ENCODE results near the gene FNIP2. TPM values are rescaled to one million over a fixed set of nuclear protein-coding genes. Genes with fewer than 3 reads are reported as not detected.

Gene FNIP2
- total and polyA plus RNA-seq, 9 of the 15 experiments (the other 6 are each of a cell fraction or from before 2014, with no cell fraction given): 1.7 to 15.5 (median 8.3) TPM

DNA sequence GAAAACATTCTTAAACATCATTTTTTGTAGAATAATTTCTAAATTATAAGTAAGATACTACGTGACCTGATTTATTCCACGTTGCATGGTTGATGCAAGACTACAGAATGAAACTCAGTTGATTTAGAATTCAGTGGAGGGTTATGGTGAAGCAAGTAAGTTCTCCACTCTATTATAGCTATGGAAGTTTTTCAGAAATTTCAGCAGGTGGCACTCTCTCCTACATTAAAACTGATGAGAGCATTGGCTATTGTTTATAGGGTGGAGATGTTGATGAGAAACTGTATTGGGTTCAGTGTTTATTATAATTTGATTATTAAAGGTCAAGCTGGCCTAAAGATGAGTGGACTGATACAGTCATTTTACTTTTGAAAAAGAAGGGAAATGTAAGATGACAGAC lies 88.0 kb downstream of the FNIP2 start (continued):
- TF ChIP-seq, protein P1, sequence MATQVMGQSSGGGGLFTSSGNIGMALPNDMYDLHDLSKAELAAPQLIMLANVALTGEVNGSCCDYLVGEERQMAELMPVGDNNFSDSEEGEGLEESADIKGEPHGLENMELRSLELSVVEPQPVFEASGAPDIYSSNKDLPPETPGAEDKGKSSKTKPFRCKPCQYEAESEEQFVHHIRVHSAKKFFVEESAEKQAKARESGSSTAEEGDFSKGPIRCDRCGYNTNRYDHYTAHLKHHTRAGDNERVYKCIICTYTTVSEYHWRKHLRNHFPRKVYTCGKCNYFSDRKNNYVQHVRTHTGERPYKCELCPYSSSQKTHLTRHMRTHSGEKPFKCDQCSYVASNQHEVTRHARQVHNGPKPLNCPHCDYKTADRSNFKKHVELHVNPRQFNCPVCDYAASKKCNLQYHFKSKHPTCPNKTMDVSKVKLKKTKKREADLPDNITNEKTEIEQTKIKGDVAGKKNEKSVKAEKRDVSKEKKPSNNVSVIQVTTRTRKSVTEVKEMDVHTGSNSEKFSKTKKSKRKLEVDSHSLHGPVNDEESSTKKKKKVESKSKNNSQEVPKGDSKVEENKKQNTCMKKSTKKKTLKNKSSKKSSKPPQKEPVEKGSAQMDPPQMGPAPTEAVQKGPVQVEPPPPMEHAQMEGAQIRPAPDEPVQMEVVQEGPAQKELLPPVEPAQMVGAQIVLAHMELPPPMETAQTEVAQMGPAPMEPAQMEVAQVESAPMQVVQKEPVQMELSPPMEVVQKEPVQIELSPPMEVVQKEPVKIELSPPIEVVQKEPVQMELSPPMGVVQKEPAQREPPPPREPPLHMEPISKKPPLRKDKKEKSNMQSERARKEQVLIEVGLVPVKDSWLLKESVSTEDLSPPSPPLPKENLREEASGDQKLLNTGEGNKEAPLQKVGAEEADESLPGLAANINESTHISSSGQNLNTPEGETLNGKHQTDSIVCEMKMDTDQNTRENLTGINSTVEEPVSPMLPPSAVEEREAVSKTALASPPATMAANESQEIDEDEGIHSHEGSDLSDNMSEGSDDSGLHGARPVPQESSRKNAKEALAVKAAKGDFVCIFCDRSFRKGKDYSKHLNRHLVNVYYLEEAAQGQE (IDR thresholded peaks at IDR 0.05; ENCODE audit: borderline replicate concordance): peak; percentile 88
- TF ChIP-seq, protein P1 (CRISPR knock-in tag; IDR thresholded peaks at IDR 0.05; ENCODE audit: low read depth): no peak
- no peak for TF ChIP-seq KLF10 (CRISPR knock-in tag; IDR thresholded peaks at IDR 0.05)
- TF ChIP-seq CC2D1A (IDR thresholded peaks at IDR 0.05): peak; percentile 47; the same call in 1 of the 2 replicates
- TF ChIP-seq ARID2 (IDR thresholded peaks at IDR 0.05): peak; percentile 67
- TF ChIP-seq SMC3 (conservative IDR thresholded peaks at IDR 0.05; ENCODE audit: insufficient read depth, low read depth, low read length): peak; percentile 71
- TF ChIP-seq ARNT (IDR thresholded peaks at IDR 0.05): 0 out of 4 replicates have a peak, but pooled peaks of 1 of the 2 experiments have one; percentile 26
- TF ChIP-seq, protein P2, sequence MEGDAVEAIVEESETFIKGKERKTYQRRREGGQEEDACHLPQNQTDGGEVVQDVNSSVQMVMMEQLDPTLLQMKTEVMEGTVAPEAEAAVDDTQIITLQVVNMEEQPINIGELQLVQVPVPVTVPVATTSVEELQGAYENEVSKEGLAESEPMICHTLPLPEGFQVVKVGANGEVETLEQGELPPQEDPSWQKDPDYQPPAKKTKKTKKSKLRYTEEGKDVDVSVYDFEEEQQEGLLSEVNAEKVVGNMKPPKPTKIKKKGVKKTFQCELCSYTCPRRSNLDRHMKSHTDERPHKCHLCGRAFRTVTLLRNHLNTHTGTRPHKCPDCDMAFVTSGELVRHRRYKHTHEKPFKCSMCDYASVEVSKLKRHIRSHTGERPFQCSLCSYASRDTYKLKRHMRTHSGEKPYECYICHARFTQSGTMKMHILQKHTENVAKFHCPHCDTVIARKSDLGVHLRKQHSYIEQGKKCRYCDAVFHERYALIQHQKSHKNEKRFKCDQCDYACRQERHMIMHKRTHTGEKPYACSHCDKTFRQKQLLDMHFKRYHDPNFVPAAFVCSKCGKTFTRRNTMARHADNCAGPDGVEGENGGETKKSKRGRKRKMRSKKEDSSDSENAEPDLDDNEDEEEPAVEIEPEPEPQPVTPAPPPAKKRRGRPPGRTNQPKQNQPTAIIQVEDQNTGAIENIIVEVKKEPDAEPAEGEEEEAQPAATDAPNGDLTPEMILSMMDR (IDR thresholded peaks at IDR 0.05 in 2 of 3, conservative IDR thresholded peaks at IDR 0.05 in 1 of 3; ENCODE audit: insufficient read depth in 2 of 3, low read depth in 1 of 3, low read length in 3 of 3): peak; percentile 55 to 80 (median 61); a peak in 5 of 6 replicates

All from K562 (cell line).